Parathyroid adenoma (tissue), 2 donors: ENCODE data around the gene HSD3B1.
"Not testable (repeated sequence)": the region's sequence is repeated elsewhere in the genome, so short reads cannot be mapped to it uniquely, and the experiment has no call there.

ENCODE experiments used
- H2AFZ ChIP-seq: fragments of 300-600 bp; sonication (generic); one replicate; pipeline ENCODE4 v1.7.0; 2017; ENCODE audit warnings: antibody characterized with exemption, mild to moderate bottlenecking
- H3K27ac ChIP-seq: fragments of 300-600 bp; sonication (generic); one replicate; pipeline ENCODE4 v1.7.0; 2017
- H3K27me3 ChIP-seq: fragments of 300-600 bp; sonication (generic); one replicate; pipeline ENCODE4 v1.7.0; 2017; ENCODE audit warnings: low read length; ENCODE audit not compliant: control insufficient read depth, insufficient read depth
- H3K36me3 ChIP-seq: fragments of 300-600 bp; sonication (generic); one replicate; pipeline ENCODE4 v1.7.0; 2017; ENCODE audit warnings: low read length; ENCODE audit not compliant: control insufficient read depth, insufficient read depth
- H3K4me1 ChIP-seq: fragments of 300-600 bp; sonication (generic); one replicate; pipeline ENCODE4 v1.7.0; 2017; ENCODE audit warnings: control low read depth
- H3K4me2 ChIP-seq: fragments of 300-600 bp; sonication (generic); one replicate; pipeline ENCODE4 v1.7.0; 2017; ENCODE audit warnings: low read length
- H3K4me3 ChIP-seq: fragments of 300-600 bp; sonication (generic); one replicate; pipeline ENCODE4 v1.7.0; 2017; ENCODE audit warnings: low read depth, low read length
- H3K79me2 ChIP-seq: fragments of 300-600 bp; sonication (generic); one replicate; pipeline ENCODE4 v1.7.0; 2017; ENCODE audit warnings: control low read depth
- H3K9ac ChIP-seq: fragments of 300-600 bp; sonication (generic); one replicate; pipeline ENCODE4 v1.7.0; 2017; ENCODE audit warnings: mild to moderate bottlenecking
- H3K9me3 ChIP-seq: fragments of 300-600 bp; sonication (generic); one replicate; pipeline ENCODE4 v1.7.0; 2017; ENCODE audit warnings: low read length; ENCODE audit not compliant: control insufficient read depth
- CTCF ChIP-seq: fragments of 300-600 bp; sonication (generic); IDR thresholded peaks from one replicate; pipeline ENCODE4 v1.7.0; 2017; ENCODE audit warnings: antibody characterized with exemption, mild to moderate bottlenecking
- donor health status: primary hyperparathyroidism.

The HSD3B1 gene

GRCh38 chr1:119554183-119554582 is 47.2 kb downstream of the HSD3B1 start:
- Histone ChIP-seq H3K9ac (no peak overlapping the region), H3K9me3 (no peaks in the 10 kb centered on the region), H3K4me3 (no peak overlapping the region), H3K27ac (no peak overlapping the region), H2AFZ (no peak overlapping the region), H3K36me3 (no peaks in the 10 kb centered on the region), H3K4me2 (no peak overlapping the region), H3K27me3 (no peaks in the 10 kb centered on the region), H3K4me1 (no peaks in the 10 kb centered on the region), H3K79me2 (no peaks in the 10 kb centered on the region)
- TF ChIP-seq CTCF: no peak

- H3K4me3 ChIP-seq: no peak overlapping the region
- H3K4me2 ChIP-seq: no peak overlapping the region
- TF ChIP-seq CTCF: no peak
- H3K36me3 ChIP-seq: no peaks in the 10 kb centered on the region
- no peak overlapping the region for H2AFZ ChIP-seq
- no peak overlapping the region for H3K9ac ChIP-seq
- H3K79me2 ChIP-seq: no peaks in the 10 kb centered on the region
- H3K27ac ChIP-seq: no peak overlapping the region
- no peaks in the 10 kb centered on the region for H3K4me1 ChIP-seq
- no peaks in the 10 kb centered on the region for H3K27me3 ChIP-seq
- H3K9me3 ChIP-seq: no peaks in the 10 kb centered on the region
Measured at GRCh38 chr1:119556423-119556822, 49.4 kb downstream of the HSD3B1 start.

GRCh38 chr1:119560402-119560801 is 53.4 kb downstream of the HSD3B1 start:
- not testable (repeated sequence) for H3K4me2 ChIP-seq, H3K36me3 ChIP-seq, H3K27me3 ChIP-seq, H3K27ac ChIP-seq, H3K4me3 ChIP-seq, H3K79me2 ChIP-seq, H3K9ac ChIP-seq, H2AFZ ChIP-seq, H3K9me3 ChIP-seq, H3K4me1 ChIP-seq

GRCh38 chr1:119564548-119564947 is 57.5 kb downstream of the HSD3B1 start:
- Histone ChIP-seq H3K27ac (no peak overlapping the region), H3K27me3 (no peaks in the 10 kb centered on the region), H2AFZ (no peak overlapping the region), H3K36me3 (no peaks in the 10 kb centered on the region), H3K9ac (no peak overlapping the region), H3K4me3 (no peak overlapping the region), H3K4me2 (no peak overlapping the region), H3K9me3 (no peaks in the 10 kb centered on the region), H3K4me1 (no peaks in the 10 kb centered on the region), H3K79me2 (no peaks in the 10 kb centered on the region)
- TF ChIP-seq CTCF: no peak
